ENCODE measurements around the gene RHBDL1.

DNA sequence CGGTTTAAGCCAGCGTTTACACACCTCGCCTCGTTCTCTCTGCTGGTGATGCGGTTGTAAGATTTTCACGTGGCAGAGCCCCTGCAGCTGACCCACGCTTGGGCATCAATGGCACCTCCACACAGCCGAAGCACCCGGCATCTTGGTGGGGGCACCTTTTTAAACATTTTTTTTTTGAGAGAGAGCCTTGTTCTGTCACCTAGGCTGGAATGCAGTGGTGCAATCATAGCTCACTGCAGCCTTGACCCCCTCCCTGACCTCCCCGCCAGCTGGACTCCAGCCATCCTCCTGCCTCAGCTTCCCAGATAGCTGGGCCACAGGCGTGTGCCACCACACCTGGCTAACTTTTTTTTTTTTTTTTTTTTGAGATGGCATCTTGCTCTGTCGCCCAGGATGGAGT, 21.4 kb upstream of the RHBDL1 start:
- TF ChIP-seq CTCF (IDR thresholded peaks at IDR 0.05; ENCODE audit: borderline replicate concordance, extremely low read depth, low read length, poor library complexity, severe bottlenecking) (no peak), EZH2 (IDR thresholded peaks at IDR 0.05; ENCODE audit: borderline replicate concordance, low read depth, low read length, severe bottlenecking) (no peak)
